ENCODE measurements around the gene PLEKHA4. TPM values are rescaled to one million over a fixed set of nuclear protein-coding genes. Genes with fewer than 3 reads are reported as not detected.
A peak's percentile ranks its signal among the peaks of the same experiment; 100 is the strongest.

PLEKHA4 gene
- total RNA-seq, 1 donor from 2014 or later = 106 TPM

DNA sequence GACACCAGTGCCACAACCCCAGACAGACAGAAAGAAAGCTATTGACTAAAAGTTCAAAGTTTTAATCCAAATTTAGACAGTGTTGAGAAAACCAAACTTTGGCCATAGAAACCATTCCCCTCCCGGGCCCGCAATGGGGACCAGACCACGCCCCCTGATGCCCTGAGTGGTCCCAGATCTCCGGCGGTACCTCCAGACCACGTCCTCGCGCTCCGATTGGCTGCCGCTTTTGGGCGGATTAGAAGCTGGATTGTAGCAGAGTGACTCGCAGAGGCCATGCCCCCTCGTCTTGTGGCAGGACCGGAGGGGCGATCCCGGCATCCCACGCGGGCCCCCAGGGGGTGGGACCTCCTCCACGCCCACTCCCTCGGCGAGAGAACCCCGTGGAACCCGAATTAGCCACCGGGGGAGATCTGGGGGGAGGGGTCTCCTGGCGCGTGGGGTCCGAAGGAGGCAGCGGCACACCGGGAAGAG, 31.3 kb downstream of the PLEKHA4 start:
- intact Hi-C loops (cut with DNase I) = loop anchor here (5.0 kb wide), 1 partner anchor 190 kb away; the partner anchor contains the start of gene CA11
- peak; percentile 89 for DNase-seq (ENCODE audit: low spot score)

DNA sequence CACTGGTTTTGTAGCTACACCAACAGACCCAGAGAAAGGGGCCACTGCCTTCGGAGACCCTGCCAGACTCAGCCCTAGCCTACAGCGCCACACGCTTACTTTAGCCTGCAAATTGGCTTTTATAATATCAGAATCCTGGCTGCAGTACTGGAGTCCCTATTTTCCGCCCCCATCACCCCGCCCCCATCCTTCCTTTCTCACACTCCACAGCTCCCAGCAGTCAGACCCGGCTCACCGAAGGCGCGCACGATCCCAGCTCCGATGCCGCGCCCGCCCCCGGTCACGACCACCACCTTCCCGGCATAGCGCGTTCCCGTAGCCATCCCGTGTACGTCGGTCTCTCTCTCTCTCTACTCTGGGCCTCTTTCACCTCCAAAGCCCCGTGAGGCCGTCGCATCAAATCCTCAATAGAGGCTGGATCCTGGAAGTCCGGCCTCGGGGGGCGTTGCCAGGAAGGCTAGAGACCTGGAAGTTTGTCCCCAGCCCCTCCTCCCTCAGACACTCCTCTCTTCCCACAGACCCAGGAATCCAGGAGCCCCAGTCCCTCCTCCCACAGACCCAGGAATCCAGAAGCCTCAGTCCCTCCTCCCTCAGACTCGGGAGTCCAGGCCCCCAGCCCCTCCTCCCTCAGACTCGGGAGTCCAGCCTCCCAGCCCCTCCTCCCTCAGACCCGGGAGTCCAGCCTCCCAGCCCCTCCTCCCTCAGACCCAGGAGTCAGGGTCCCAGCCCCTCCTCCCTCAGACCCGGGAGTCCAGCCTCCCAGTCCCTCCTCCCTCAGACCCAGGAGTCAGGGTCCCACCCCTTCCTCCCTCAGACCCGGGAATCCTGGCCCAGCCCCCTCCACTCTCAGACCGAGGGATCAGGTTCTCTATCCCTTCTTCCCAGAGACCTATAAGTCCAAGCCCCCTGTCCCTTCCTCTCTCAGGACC, 32.1 kb downstream of the PLEKHA4 start, which contains the start of gene HSD17B14:
HSD17B14 (minus strand) TSS at position 403 of the 929 bp plus-strand sequence; CDS start at position 323, 80 bp downstream.
- intact Hi-C loops (cut with DNase I) = loop anchor here (1.0 to 5.0 kb wide), 2 partner anchors 41 to 189 kb away; partner anchors contain the start of gene CA11
- no peak for DNase-seq (ENCODE audit: low spot score)

DNA sequence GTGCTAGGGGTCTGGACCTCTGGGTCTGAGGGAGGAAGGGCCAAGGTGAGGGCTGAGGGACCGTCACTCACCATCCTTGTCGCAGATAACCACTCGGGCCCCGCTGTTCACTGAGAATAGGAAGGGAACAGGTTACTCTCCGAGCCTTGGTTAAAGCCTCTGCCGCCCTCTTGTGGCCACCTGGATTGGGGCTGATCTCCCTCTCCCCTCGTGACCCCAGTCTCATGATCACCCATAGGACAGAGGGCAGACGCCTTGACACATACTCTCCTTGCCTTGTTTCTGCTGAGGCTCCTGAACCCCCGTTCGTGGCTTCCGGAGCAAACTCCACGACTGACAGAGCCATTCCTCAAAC, 32.7 kb downstream of the PLEKHA4 start:
- DNase-seq (ENCODE audit: low spot score) = peak; percentile 93
- intact Hi-C loops (cut with DNase I) = loop anchor here (1.0 to 5.0 kb wide), 2 partner anchors 40 to 188 kb away; partner anchors contain the start of gene CA11

DNA sequence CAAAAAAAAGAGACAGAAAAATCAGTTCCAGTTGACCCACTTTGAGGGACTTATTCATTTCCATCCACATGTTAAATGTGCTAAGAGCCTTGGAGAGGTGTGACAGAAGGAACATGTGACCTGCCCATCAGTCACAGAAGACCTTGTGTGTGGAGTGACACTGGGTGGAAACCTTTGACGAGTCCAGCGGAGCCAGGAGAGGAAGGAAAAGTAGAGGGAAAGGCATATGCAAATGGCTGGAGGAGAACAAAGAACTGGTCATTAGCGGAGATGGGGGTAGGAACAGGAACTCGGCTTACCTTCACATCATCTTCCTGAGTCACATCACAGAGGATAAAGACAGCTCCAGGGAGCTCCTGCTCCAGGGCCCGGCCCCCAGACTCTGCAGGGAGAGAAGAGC, 34.4 kb downstream of the PLEKHA4 start:
- intact Hi-C loops (cut with DNase I) = no loop called here
- no peak for DNase-seq (ENCODE audit: low spot score)

DNA sequence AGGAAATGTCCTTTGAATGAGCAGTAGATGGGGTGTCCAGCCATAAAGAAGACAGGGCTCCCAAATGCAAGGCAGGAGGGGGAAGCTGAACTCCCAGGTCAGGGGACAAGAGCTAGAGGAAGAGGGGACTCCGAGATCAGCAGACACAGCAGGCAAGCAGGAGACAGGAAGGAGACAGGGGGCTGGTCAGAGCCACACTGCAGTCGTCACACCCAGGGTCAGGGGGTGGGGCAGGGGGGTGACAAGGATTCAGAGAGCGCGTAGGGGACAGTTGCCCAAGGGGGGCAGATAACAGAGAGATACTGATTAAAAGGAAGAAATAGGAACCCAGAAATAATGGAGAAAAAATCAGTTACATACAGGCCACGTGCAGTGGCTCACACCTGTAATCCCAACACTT, 35.4 kb downstream of the PLEKHA4 start:
- DNase-seq (ENCODE audit: low spot score) = no peak
- intact Hi-C loops (cut with DNase I) = no loop called here

DNA sequence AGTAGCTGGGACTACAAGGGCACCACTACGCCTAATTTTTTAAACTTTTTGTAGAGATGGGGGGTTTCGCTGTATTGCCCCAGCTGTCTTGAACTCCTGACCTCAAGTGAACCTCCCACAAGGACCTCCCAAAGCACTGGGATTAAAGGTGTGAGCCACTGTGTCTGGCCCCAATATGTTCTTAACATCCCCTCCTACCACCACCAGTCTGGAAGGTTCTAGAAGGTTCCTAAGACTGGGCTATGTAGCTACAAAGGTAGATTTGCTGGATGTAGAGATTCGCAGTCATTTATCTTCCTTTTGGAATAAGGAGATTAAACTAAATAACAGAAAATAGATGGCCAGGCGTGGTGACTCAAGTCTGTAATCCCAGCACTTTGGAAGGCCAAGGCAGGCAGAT, 37.5 kb downstream of the PLEKHA4 start:
- intact Hi-C loops (cut with DNase I) = no loop called here
- no peak for DNase-seq (ENCODE audit: low spot score)

DNA sequence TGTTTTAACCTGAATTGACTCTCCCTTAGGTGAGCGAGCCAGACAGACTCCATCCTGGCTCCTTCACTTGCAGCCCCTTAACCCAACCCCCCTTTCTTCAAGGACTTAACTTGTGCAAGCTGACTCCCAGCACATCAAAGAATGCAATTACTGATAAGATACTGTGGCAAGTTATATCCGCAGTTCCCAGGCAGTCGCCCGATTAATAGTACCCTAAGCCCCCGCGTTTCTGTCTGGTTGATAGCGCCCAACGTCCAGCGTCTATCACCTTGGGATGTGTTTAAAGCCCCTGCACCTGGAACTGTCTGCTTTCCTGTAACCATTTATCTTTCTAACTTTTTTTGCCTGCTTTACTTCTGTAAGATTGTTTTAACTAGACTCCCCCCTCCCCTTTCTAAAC, 38.3 kb downstream of the PLEKHA4 start:
- intact Hi-C loops (cut with DNase I) = no loop called here

DNA sequence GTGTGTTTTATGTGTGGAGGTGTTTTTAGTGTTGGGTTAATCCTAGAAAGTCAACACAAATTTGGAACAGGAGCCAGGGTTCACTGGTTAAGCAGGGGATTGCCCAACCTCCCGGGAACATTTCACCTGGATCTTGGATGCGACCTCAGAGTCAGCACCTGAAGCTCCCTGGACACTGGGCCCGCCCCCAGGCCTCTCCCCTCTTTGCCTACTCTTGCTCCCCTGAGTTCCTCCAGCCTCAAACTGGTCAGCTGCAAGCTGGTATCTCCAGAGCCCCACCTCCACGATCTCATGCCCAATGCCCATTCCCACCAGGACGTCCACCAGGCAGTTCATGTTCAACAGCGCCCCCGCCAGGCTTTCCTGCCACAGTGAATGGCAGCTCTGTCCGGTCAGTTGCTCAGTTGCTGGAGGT, 41.8 kb downstream of the PLEKHA4 start:
- intact Hi-C loops (cut with DNase I) = no loop called here

More for the DNA sequence above, 38.3 kb downstream of the PLEKHA4 start:
- DNase-seq (ENCODE audit: low spot score) = no peak

DNA sequence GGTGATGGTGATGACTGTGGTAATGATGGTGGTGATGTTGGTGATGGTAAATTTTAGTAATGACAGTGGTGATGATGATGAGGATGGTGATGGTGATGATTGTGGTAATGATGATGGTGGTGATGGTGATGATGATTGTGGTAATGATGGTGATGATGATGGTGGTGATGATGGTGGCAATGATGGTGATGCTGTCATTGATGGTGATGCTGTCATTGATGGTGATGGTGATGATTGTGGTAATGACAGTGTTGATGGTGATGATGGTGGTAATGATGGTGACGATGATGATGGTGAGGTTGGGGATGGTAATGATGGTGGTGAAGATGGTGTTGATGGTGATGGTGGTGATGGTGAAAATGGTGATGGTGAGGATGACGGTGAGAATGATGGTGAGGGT, 45.9 kb downstream of the PLEKHA4 start:
- intact Hi-C loops (cut with DNase I) = no loop called here
- no peak for DNase-seq (ENCODE audit: low spot score)

More for the DNA sequence above, 41.8 kb downstream of the PLEKHA4 start:
- no peak for DNase-seq (ENCODE audit: low spot score)

DNA sequence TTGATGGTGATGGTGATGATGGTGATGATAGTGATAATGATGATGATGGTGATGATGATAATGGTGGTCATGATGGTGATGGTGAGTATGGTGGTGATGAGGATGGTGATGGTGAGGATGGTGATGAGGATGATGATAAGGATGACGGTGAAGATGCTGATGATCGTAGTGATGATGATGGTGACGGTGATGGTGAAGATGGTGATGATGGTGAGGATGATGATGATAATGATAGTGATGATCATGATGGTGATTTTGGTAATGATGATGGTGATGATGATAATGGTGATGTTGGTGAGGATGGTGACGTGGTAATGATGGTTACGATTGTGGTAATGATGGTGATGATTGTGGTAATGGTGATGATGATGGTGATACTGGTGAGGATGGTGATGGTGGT, 46.8 kb downstream of the PLEKHA4 start:
- no peak for DNase-seq (ENCODE audit: low spot score)
- intact Hi-C loops (cut with DNase I) = no loop called here

DNA sequence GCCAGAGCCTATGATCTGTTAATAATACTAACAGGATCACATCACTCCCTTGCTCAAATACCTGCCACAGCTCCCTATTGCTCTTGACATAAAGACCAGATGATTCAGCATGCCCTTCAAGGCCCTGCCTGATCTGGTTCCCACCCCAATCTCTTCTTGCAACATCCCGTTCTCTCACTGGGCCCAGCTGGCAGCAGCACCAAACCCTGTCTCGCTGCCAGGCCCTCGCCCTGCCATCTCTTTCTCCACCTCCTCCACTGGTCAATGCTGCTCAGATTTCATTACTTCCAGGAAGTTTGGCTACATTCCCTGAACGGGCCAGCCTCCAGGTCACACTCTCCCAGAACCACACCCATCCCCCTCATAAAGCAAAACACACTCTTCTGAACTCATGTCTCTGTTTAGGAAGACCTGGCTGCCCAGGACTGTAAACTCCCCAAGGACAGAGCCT, 49.0 kb downstream of the PLEKHA4 start:
- no peak for DNase-seq (ENCODE audit: low spot score)
- intact Hi-C loops (cut with DNase I) = no loop called here

DNA sequence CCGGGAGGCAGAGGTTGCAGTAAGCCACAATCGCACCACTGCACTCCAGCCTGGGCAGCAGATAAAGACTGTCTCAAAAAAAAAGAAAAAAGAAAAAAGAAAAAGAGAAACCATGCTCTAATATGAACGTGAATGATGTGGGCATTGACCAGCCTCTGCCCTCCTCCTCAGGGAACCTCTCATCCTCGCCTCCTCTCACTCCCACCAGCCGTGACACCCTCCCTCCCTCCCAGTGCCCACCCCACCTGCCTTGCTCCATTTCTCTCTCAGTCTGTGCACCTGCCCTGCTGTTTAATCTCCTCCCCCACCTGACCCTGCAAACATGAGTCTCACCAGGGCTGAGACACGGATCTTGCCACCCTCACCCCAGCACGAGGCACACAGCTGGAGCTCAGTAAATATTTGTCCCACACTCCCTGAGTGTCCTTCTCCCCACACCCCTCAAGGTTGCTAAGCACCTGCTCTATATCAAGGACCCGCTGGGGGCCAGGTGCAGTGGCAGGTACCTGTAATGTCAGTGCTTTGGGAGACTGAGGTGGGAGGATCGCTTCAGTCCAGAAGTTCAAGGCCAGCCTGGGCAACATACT, 50.1 kb downstream of the PLEKHA4 start:
- DNase-seq (ENCODE audit: low spot score) = no peak
- intact Hi-C loops (cut with DNase I) = no loop called here

DNA sequence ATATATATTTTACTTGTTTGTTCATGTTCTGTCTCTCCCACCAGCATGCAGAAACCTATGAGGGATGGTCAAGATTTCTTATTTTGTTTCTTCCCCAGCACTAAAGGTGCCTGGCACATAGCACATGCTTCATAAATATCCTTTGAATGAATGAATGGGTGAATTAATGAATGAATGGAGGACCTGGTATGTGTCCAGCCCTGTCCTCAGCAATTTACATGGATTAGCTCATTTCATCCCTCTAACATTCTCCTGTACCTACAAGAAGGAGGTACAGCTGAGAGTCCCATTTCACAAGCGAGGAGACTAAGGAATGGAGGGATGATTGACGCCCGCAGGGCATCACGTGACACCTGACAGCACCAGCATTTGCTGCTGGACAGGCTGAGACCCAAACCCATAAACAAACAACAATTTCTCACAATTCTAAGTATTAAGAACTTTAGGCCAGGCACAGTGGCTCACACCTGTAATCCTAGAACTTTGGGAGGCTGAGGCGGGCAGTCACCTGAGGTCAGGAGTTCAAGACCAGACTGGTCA, 50.8 kb downstream of the PLEKHA4 start:
- DNase-seq (ENCODE audit: low spot score) = no peak
- intact Hi-C loops (cut with DNase I) = no loop called here

DNA sequence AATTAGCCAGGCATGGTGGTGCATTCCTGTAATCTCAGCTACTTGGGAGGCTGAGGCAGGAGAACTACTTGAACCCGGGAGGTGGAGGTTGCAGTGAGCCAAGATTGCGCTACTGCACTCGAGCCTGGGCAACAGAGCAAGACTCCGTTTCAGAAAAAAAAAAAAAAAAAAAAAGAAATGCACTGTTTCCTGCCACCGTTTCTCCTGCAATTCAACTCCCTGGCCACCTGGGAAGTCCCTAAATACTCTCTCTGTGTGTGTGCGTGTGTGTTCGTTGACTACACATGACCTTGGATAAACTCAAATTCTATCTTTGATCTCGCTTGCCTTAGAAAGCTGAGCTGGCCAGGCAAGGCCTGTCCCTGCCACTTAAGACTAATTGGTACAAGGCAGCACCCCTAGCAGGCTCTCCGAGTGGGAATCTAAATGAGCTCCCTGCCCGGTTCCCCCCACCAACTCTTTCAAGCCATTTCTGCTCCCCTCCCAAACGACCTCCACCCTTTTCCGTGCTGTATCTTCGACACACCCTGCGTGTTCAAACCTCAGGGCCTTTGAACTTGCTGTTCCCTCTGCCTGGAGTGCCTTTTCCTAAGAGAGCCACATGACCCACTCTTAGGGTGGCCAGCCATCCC, 52.4 kb downstream of the PLEKHA4 start:
- intact Hi-C loops (cut with DNase I) = no loop called here
- DNase-seq (ENCODE audit: low spot score) = no peak

DNA sequence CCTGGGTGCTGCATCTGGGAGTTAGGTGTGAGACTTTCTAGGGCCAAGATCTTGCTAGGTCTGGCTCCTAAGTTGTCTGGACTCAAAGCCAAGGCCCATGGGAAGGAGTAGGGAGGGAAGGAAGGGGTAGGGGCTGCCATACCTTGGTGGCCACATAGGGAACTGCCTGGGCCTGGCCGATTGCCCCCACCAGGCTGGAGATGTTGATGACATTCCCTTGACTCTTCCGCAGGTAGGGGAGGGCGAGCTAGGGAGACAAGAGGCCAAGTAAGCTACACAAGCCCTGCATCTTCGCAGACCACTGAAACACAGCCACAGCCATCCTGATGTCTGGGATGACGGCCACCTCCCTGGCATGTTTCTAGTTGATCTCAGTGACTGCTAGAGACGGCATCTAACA, 53.5 kb downstream of the PLEKHA4 start:
- no peak for DNase-seq (ENCODE audit: low spot score)
- intact Hi-C loops (cut with DNase I) = no loop called here

DNA sequence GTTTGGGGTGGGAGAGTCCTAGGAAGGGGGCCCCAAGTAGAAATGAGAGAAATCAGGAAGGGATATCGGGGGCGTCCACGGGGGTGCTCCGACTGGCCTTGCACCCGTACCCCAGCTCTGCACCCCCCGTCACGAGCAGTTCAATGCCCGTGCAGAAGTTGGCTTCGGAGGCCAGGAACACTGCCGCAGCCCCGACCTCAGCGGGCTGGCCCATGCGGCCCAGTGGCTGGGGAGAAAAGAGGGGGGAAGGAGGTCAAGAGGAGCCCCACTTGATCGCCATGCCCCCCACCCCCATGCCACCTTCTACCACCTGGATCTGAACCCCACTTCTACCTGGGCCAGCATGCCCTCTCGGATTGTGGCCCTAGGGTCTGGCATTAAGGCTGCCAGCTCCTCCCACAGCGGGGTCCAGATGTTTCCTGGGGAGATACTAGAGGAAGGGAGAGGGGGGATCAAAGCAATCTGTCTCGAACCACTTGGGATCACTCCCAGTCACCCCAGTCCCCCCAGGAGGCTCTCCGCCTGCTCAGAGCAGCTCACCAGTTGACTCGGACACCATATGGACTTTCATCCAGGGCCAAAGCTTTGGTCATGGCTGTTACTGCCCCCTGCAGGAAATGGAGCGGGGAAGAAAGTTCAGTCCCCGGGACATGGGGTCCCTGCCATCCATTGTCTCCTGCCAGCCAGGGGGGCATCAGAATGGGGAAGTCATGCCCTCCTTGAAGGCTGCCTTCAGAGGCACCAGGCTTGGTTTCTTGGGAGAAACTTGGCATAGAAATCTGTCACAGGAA, 55.1 kb downstream of the PLEKHA4 start:
- DNase-seq (ENCODE audit: low spot score) = no peak
- intact Hi-C loops (cut with DNase I) = no loop called here

DNA sequence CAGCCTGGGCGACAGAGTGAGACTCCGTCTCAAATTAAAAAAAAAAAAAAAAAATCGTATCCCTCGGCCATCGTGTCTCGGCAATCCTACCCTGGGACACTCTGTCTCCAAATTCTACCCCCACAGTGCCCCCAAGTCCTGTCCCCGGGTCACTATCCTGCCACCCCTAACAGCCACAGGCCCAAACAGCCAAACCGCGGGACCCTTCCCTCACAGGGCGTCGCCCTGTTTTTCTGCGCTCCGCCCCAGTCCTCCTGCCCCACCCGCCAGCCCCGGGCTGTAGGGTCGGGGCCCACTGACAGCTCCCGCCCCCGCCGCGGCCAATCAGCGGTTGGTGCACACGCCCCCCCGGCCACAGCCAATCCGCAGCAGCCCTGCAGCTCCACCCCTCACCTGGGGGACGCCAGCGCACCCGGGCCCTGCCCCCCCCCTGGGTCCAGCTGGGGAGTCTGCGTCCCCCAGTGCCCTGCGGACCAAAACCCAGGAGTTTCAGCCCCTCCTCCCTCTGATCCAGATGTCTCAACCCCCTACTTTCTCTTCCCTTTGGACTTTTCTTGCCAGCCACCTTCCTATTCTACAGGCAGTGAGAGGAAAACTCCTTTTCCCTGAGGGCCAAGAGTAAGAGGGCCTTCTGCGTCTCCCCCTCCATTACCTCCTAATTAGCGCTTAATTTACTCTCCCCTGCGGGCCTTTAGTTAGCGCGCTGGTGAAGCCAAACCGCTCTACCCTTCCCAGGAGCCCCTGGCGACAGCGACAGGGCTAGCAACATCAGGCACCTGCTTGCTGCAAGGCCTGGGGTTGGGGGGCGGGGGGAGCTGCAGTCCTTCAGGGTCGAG, 56.1 kb downstream of the PLEKHA4 start:
- intact Hi-C loops (cut with DNase I) = no loop called here
- peak; percentile 90 for DNase-seq (ENCODE audit: low spot score)

DNA sequence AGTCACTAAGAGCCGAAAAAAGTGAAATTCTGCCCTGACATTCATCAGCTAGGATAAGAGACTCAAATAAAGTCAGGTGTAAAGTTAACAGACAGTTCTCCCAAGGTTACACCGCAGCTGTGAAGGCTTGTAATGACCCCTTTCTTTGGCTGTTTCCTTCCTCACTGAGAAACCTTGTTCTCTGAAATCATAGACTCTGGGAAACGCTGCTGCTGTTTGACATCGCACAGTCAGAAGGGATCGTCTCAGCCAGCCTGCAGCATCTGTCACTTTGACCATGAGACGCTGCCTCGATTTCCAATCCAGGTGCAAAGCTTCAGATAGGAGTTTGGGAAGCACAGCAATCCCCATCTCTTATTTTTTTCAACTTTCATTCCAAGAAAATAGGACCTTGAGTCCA, 58.3 kb downstream of the PLEKHA4 start:
- DNase-seq (ENCODE audit: low spot score) = no peak
- intact Hi-C loops (cut with DNase I) = no loop called here
